HG03457 (cell line): ENCODE results near the gene SP3.

Experiments
- ATAC-seq: cut with Tn5 transposase; IDR thresholded peaks from one replicate; pipeline ENCODE4 v1.9.1; 2021; ENCODE audit warnings: moderate number of reproducible peaks; ENCODE audit not compliant: unreplicated experiment

SP3 gene

GRCh38 chr2:173965372-173966025, at the start of gene SP3:
SP3 (minus strand) TSS chr2:173965373; CDS start chr2:173965171, 202 bp downstream.
- peak; percentile 73 for ATAC-seq

GRCh38 chr2:174014699-174015070, 49.5 kb upstream of the SP3 start:
- ATAC-seq, result no peak

GRCh38 chr2:174014011-174014698, 49.0 kb upstream of the SP3 start:
- no peak for ATAC-seq

GRCh38 chr2:174013315-174013751, 48.2 kb upstream of the SP3 start:
- ATAC-seq, result no peak

- ATAC-seq, result no peak
These were observed 47.5 kb upstream of the SP3 start for GRCh38 chr2:174012347-174013314.

- no peak for ATAC-seq
These were observed 46.6 kb upstream of the SP3 start for GRCh38 chr2:174011796-174012195.

- no peak for ATAC-seq
These were observed 46.0 kb upstream of the SP3 start for GRCh38 chr2:174011173-174011572.

- no peak for ATAC-seq
These were observed 44.5 kb upstream of the SP3 start for GRCh38 chr2:174009488-174010223.

- no peak for ATAC-seq
These were observed 43.5 kb upstream of the SP3 start for GRCh38 chr2:174008720-174009119.

- ATAC-seq, result no peak
These were observed 41.8 kb upstream of the SP3 start for GRCh38 chr2:174007010-174007409.

- ATAC-seq, result no peak
These were observed 40.7 kb upstream of the SP3 start for GRCh38 chr2:174005801-174006419.

GRCh38 chr2:174004905-174005605, 39.9 kb upstream of the SP3 start:
- no peak for ATAC-seq

GRCh38 chr2:174003720-174004695, 38.8 kb upstream of the SP3 start:
- no peak for ATAC-seq

- no peak for ATAC-seq
These were observed 37.5 kb upstream of the SP3 start for GRCh38 chr2:174002679-174003078.

- ATAC-seq, result no peak
These were observed 35.9 kb upstream of the SP3 start for GRCh38 chr2:174001107-174001506.

GRCh38 chr2:173999724-174000123, 34.6 kb upstream of the SP3 start:
- no peak for ATAC-seq

- no peak for ATAC-seq
These were observed 34.1 kb upstream of the SP3 start for GRCh38 chr2:173999272-173999671.

- ATAC-seq, result no peak
These were observed 33.2 kb upstream of the SP3 start for GRCh38 chr2:173998386-173998785.

- ATAC-seq, result no peak
These were observed 32.6 kb upstream of the SP3 start for GRCh38 chr2:173997753-173998152.
